Heart right ventricle (tissue), 16 donors: ENCODE data around the gene LRRC40. TPM values are rescaled to one million over a fixed set of nuclear protein-coding genes. Genes with fewer than 3 reads are reported as not detected.
A peak's percentile ranks its signal among the peaks of the same experiment; 100 is the strongest.

Experiments used
- ATAC-seq, 8 donors: fragments of 200-7000 bp; cut with Tn5 transposase; one replicate each; pipeline ENCODE4 v1.9.1; 2020; ENCODE audit warnings: mild to moderate bottlenecking in 8 of 8, moderate library complexity in 8 of 8, moderate number of reproducible peaks in 1 of 8
- DNase-seq, 2 donors: peaks; one replicate each; pipeline ENCODE4 v3.0.0-alpha.2; 2020
- H3K27ac ChIP-seq, 10 donors: fragments of 200-600 bp; sonication (generic) in 2 of 10; one replicate each; pipeline versions ENCODE4 v1.5.0 to v1.8.0; 2020 to 2022; ENCODE audit warnings: mild to moderate bottlenecking in 3 of 10
- H3K27me3 ChIP-seq, 7 donors: fragments of 200-600 bp; one replicate each; pipeline ENCODE4 v1.8.0; 2021 to 2022; ENCODE audit warnings: mild to moderate bottlenecking in 2 of 7
- H3K36me3 ChIP-seq, 9 donors: fragments of 200-600 bp; sonication (generic) in 1 of 9; one replicate each; pipeline versions ENCODE4 v1.5.0 to v1.8.0; 2020 to 2022; ENCODE audit warnings: mild to moderate bottlenecking in 2 of 9
- H3K4me1 ChIP-seq, 9 donors: fragments of 200-600 bp; sonication (generic) in 1 of 9; one replicate each; pipeline versions ENCODE4 v1.5.0 to v1.8.0; 2020 to 2022; ENCODE audit warnings: mild to moderate bottlenecking in 4 of 9
- H3K4me3 ChIP-seq, 10 donors: fragments of 200-600 bp; sonication (generic) in 2 of 10; one replicate each; pipeline versions ENCODE4 v1.5.0 to v1.8.0; 2020 to 2022; ENCODE audit warnings: mild to moderate bottlenecking in 7 of 10, moderate library complexity in 2 of 10
- H3K9me3 ChIP-seq, 11 donors: fragments of 200-600 bp in 10 of 11; sonication (generic) in 2 of 11; one replicate each; pipeline versions ENCODE4 v1.5.0 to v1.8.0; 2013 to 2022; ENCODE audit warnings: mild to moderate bottlenecking in 2 of 11, control low read depth in 1 of 11, moderate library complexity in 1 of 11
- CTCF ChIP-seq, 9 donors: fragments of 200-600 bp; sonication (generic) in 2 of 9; IDR thresholded peaks; one replicate each; pipeline versions ENCODE4 v1.5.0 to v1.8.0; 2021 to 2022; ENCODE audit warnings: antibody characterized with exemption in 9 of 9, mild to moderate bottlenecking in 5 of 9, moderate library complexity in 1 of 9
- WGBS, 2 donors: extraction: QIAGEN DNeasy Blood & Tissue Kit; methylation state at CpG; one replicate each; pipeline ENCODE4 v1.1.7; 2013; ENCODE audit warnings: inconsistent platforms in 1 of 2; 5-methylcytosine and 5-hydroxymethylcytosine counted together
- intact Hi-C, 10 donors: fragments of 100-400 bp; cut with DNase I; formaldehyde crosslinking; loops; one replicate each; pipeline versions ENCODE4 v1.11.1 to v1.14.2; 2022
- polyA plus RNA-seq, 2 donors: library from polyadenylated mRNA; stranded (reverse); fragments of 200-250 nt; gene quantifications; one replicate each; pipeline ENCODE4 v1.2.3, GENCODE V29; 2013
- total RNA-seq, 10 donors: library from RNA; stranded (reverse); fragmentation: NEBNext Ultra II Directional in 3 of 10; extraction: Animal tissue kit (Norgen Biotek cat#: 25700) in 3 of 10; gene quantifications; one replicate each; pipeline versions ENCODE4 v1.2.1 to v1.2.4, GENCODE V29; 2021 to 2023
- donor health status: Arrhythmogenic right ventricular cardiomyopathy.
- donor health status: ischemic (EF 13 %, LVEDD 7.1; RV severe dilation, severe dysfunction).
- donor health status: healthy with polysubstance abuse.
- donor health status: DM: no; HTN: yes; CAD: no.
- donor health status: DM: no; HTN: no; CAD: no.
- donor health status: ischemic (EF 25% LVEDD 6.9; RV normal size, moderate dysfunction).
- donor health status: ischemic (EF 25% LVEDD 5.7; RV mildly dilated, moderate dysfunction).
- donor health status: healthy.
- donor health status: DM: yes; HTN: yes; CAD: no.
- donor health status: Ischemic cardiomyopathy.
- donor health status: ischemic (EF 35%, LVEDD 5.7; RV mildly dilated, moderate dysfunction).
- donor health status: nonischemic (EF 11% LVEDD 7.7; RV severe dilation, severe dysfunction).
- donor health status: DM: yes; HTN: yes; CAD: no.
- donor health status: PGD.
- donor health status: ischemic (EF 29% LVEDD 5.4; RV normal size, mild dysfunction).
- donor health status: nonischemic (EF 23%, LVEDD 6.1; RV moderate dilation, normal function).

The LRRC40 gene
- total and polyA plus RNA-seq, 12 donors = 6.5 to 12.2 (median 11.1) TPM

- no peak for DNase-seq
- no peaks in the 10 kb centered on the region for H3K9me3 ChIP-seq
- ATAC-seq = no peak
- no peak overlapping the region for H3K27ac ChIP-seq
- no peak overlapping the region for H3K4me3 ChIP-seq
- H3K4me1 ChIP-seq = peaks cover 0 to 7% (median 0%) of the 10 kb centered on the region in 9 donors
- no peak for TF ChIP-seq CTCF (IDR thresholded peaks at IDR 0.05)
- peaks cover 0 to 60% (median 8%) of the 10 kb centered on the region in 9 donors for H3K36me3 ChIP-seq
- no peaks in the 10 kb centered on the region for H3K27me3 ChIP-seq
- intact Hi-C loops = no loop called here
- WGBS, 2 donors = 95 to 97% methylated on average over 1 of the region's 1 CpG
Observed at GRCh38 chr1:70171512-70171911, 33.9 kb downstream of the LRRC40 start.

DNA sequence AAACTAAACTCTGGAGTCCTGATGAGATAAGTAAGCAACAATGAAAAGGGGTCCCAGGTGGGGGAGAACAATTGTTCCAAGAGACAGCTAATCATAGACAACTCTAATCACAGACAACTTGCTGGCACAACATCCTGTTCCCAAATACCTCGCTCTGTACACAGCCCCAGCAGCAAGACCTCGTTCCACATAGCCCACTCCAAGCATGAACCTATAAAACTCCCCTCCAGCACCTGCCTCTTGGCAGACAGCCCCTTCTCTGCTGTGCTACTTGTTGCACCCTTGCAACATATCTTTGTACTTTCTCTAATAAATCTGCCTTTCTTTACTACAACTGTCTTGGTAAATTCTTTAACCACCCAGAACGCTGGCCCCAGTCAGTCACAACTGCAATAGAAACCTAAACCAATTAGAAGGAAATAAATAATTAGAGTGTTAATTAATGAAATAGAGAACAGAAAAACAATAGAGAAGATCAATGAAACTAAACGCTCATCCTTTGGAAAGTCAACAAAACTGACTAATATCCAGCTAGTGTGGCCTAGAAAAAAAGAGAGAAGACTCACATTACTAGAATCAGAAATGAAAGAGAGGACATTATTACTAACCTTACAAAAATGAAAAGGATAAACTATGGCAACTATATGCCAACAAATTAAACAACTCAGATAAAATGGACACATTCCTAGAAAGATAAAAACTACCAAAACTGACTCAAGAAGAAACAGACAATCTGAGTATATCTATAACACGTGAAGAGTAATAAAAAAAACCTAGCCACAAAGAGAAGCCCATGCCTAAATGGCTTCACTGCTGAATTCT, 36.1 kb downstream of the LRRC40 start:
- Histone ChIP-seq H3K27me3 (no peaks in the 10 kb centered on the region), H3K9me3 (no peaks in the 10 kb centered on the region), H3K36me3 (peaks cover 0 to 60% (median 3%) of the 10 kb centered on the region in 9 donors), H3K27ac (no peak overlapping the region), H3K4me1 (peaks cover 0 to 7% (median 0%) of the 10 kb centered on the region in 9 donors), H3K4me3 (no peak overlapping the region)
- intact Hi-C loops = no loop called here
- DNase-seq (no peak), ATAC-seq (peak in 2 of 8 donors; percentile 53 to 77)
- 75 to 81% methylated on average over 5 of the region's 5 CpGs for WGBS, 2 donors
- TF ChIP-seq CTCF (IDR thresholded peaks at IDR 0.05) = no peak

GRCh38 chr1:70168283-70168682, 37.1 kb downstream of the LRRC40 start:
- H3K27ac ChIP-seq = no peak overlapping the region
- no peak for TF ChIP-seq CTCF (IDR thresholded peaks at IDR 0.05)
- H3K36me3 ChIP-seq = peaks cover 0 to 56% (median 3%) of the 10 kb centered on the region in 9 donors
- no peaks in the 10 kb centered on the region for H3K27me3 ChIP-seq
- ATAC-seq (no peak), DNase-seq (no peak)
- H3K4me1 ChIP-seq = peaks cover 0 to 7% (median 0%) of the 10 kb centered on the region in 9 donors
- no peaks in the 10 kb centered on the region for H3K9me3 ChIP-seq
- intact Hi-C loops = no loop called here
- no peak overlapping the region for H3K4me3 ChIP-seq

DNA sequence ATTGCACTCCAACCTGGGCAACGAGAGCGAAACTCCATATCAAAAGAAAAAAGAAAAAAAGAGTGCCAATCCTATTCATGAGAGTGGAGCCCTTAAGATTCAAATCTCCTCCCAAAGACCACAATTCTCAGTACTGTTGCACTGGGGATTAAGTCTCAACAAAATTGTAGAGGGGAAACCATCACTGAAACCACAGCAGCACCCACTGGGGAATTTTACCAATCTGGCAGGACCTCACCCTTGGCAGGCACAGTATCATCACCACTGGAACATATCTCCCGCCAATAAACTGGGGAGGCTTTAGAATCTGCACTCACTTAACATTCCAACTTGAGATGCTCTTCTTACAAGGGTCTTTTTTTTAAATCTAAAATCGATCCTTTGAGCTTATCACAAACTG, 41.0 kb downstream of the LRRC40 start:
- 83% methylated on average over 4 of the region's 4 CpGs for WGBS, 2 donors
- peaks cover 0 to 7% (median 0%) of the 10 kb centered on the region in 9 donors for H3K4me1 ChIP-seq
- no peak overlapping the region for H3K27ac ChIP-seq
- H3K36me3 ChIP-seq = peaks cover 0 to 71% (median 0%) of the 10 kb centered on the region in 9 donors
- H3K27me3 ChIP-seq = no peaks in the 10 kb centered on the region
- no peak for TF ChIP-seq CTCF (IDR thresholded peaks at IDR 0.05)
- H3K4me3 ChIP-seq = no peak overlapping the region
- DNase-seq (no peak), ATAC-seq (no peak)
- intact Hi-C loops = no loop called here
- no peaks in the 10 kb centered on the region for H3K9me3 ChIP-seq
